Measurements from ENCODE around the gene SPRTN.

Gene SPRTN

GRCh38 chr1:231322880-231323530 is 15.1 kb upstream of the SPRTN start:
- no peak for TF ChIP-seq CTCF (IDR thresholded peaks at IDR 0.05; ENCODE audit: insufficient read depth, low read length, missing control alignments)
- no peak overlapping the region for H3K4me3 ChIP-seq (ENCODE audit: low read depth, low read length)
- no peak for DNase-seq (ENCODE audit: low read depth, low spot score)
- POLR2A ChIA-PET, result no interaction called here
- CTCF ChIA-PET, result no interaction called here

- no peak for TF ChIP-seq CTCF (IDR thresholded peaks at IDR 0.05; ENCODE audit: insufficient read depth, low read length, missing control alignments)
- ChIA-PET CTCF (interaction anchor here (1.0 to 1.1 kb wide), 2 partner anchors 9 kb away, joined by 3 to 7 read pairs; no protein-coding TSS in a partner anchor), POLR2A (no interaction called here)
Observed at GRCh38 chr1:231324660-231325059, 13.4 kb upstream of the SPRTN start.

GRCh38 chr1:231326248-231326647 is 11.8 kb upstream of the SPRTN start:
- no peak for TF ChIP-seq CTCF (IDR thresholded peaks at IDR 0.05; ENCODE audit: insufficient read depth, low read length, missing control alignments)
- no peak overlapping the region for H3K4me3 ChIP-seq (ENCODE audit: low read depth, low read length)
- DNase-seq (ENCODE audit: low read depth, low spot score), result no peak
- CTCF ChIA-PET, result interaction anchor here (0.6 kb wide), 1 partner anchor 541 kb away, joined by 3 read pairs; no protein-coding TSS in a partner anchor
- POLR2A ChIA-PET, result no interaction called here

More at GRCh38 chr1:231324660-231325059, 13.4 kb upstream of the SPRTN start:
- DNase-seq (ENCODE audit: low read depth, low spot score), result no peak
- H3K4me3 ChIP-seq (ENCODE audit: low read depth, low read length), result no peak overlapping the region

- no peak overlapping the region for H3K4me3 ChIP-seq (ENCODE audit: low read depth, low read length)
- POLR2A ChIA-PET, result no interaction called here
- no peak for TF ChIP-seq CTCF (IDR thresholded peaks at IDR 0.05; ENCODE audit: insufficient read depth, low read length, missing control alignments)
- no peak for DNase-seq (ENCODE audit: low read depth, low spot score)
- CTCF ChIA-PET, result interaction anchor here (1.0 kb wide), 1 partner anchor 10 kb away, joined by 4 read pairs; no protein-coding TSS in a partner anchor
Observed at GRCh38 chr1:231327617-231328016, 10.5 kb upstream of the SPRTN start.

- no peak for DNase-seq (ENCODE audit: low read depth, low spot score)
- ChIA-PET POLR2A (no interaction called here), CTCF (no interaction called here)
- H3K4me3 ChIP-seq (ENCODE audit: low read depth, low read length), result no peak overlapping the region
- TF ChIP-seq CTCF (IDR thresholded peaks at IDR 0.05; ENCODE audit: insufficient read depth, low read length, missing control alignments), result no peak
Observed at GRCh38 chr1:231329483-231329882, 8.6 kb upstream of the SPRTN start.

- ChIA-PET POLR2A (interaction anchor here (0.7 kb wide), 1 partner anchor 62 kb away, joined by 3 read pairs; no protein-coding TSS in a partner anchor), CTCF (interaction anchor here (0.8 to 1.3 kb wide), 2 partner anchors 259 to 273 kb away, joined by 3 read pairs; no protein-coding TSS in a partner anchor)
- H3K4me3 ChIP-seq (ENCODE audit: low read depth, low read length), result no peak overlapping the region
- no peak for DNase-seq (ENCODE audit: low read depth, low spot score)
- no peak for TF ChIP-seq CTCF (IDR thresholded peaks at IDR 0.05; ENCODE audit: insufficient read depth, low read length, missing control alignments)
Observed at GRCh38 chr1:231332761-231333160, 5.3 kb upstream of the SPRTN start.

All from AG04449 (cell line).